Measurements from ENCODE around the gene STAG3. TPM values are rescaled to one million over a fixed set of nuclear protein-coding genes. Genes with fewer than 3 reads are reported as not detected.

STAG3 gene
- total and polyA plus RNA-seq, 2 donors (not counting 3 experiments of a cell fraction or from before 2014, with no cell fraction given), result 0.29 to 1.4 TPM

- dilution Hi-C loops (cut with MboI; ENCODE audit: extremely low pct_ligation_motif_present, low sequenced_read_pairs), result no loop called here
- H4K20me1 ChIP-seq (replicated peaks; ENCODE audit: control insufficient read depth, extremely low read depth, insufficient read depth, low read length), result no peaks in the 10 kb centered on the region
- DNase-seq (ENCODE audit: low read depth, low spot score) (no peak), FAIRE-seq (no peak)
- H3K4me2 ChIP-seq (ENCODE audit: insufficient read depth, low read length), result no peak overlapping the region
- no peaks in the 10 kb centered on the region for H3K36me3 ChIP-seq (ENCODE audit: control insufficient read depth in 2 of 2, extremely low read depth in 1 of 2, insufficient read depth in 2 of 2, low read length in 2 of 2)
- peaks cover 5 to 15% of the 10 kb centered on the region in 2 experiments for H3K27me3 ChIP-seq (ENCODE audit: control insufficient read depth in 2 of 2, insufficient read depth in 2 of 2, low read length in 2 of 2)
- H3K9ac ChIP-seq (replicated peaks; ENCODE audit: extremely low read depth, insufficient read depth, low read length), result no peak overlapping the region
- no peak for TF ChIP-seq MYC (IDR thresholded peaks at IDR 0.05; ENCODE audit: low read depth, low read length)
- no peak for TF ChIP-seq MAX (IDR thresholded peaks at IDR 0.05; ENCODE audit: insufficient read depth, insufficient read length)
- TF ChIP-seq EZH2 (IDR thresholded peaks at IDR 0.05; ENCODE audit: borderline replicate concordance, low read depth, low read length, severe bottlenecking), result no peak
- no peak for TF ChIP-seq CTCF (IDR thresholded peaks at IDR 0.05; ENCODE audit: extremely low read depth in 1 of 2, insufficient read depth in 1 of 2, low read depth in 1 of 2, low read length in 2 of 2)
- no peak for TF ChIP-seq POLR2AphosphoS5 (IDR thresholded peaks at IDR 0.05; ENCODE audit: insufficient read depth, low read depth, low read length)
- no peak for TF ChIP-seq FOS (IDR thresholded peaks at IDR 0.05; ENCODE audit: borderline replicate concordance, insufficient read depth, low read length)
- no peak for TF ChIP-seq POLR2A (IDR thresholded peaks at IDR 0.05; ENCODE audit: low read depth, low read length)
- TF ChIP-seq GATA2 (IDR thresholded peaks at IDR 0.05; ENCODE audit: insufficient read depth, insufficient read length, low read depth, low read length), result no peak
- TF ChIP-seq JUN (IDR thresholded peaks at IDR 0.05; ENCODE audit: borderline replicate concordance, insufficient read depth, insufficient read length, low read depth), result no peak
- H2AFZ ChIP-seq (ENCODE audit: low read depth, low read length), result no peak overlapping the region
- no TSS peak for BruUV-seq (replicated peaks)
- H3K4me3 ChIP-seq (replicated peaks in 1 of 3; ENCODE audit: insufficient read depth in 1 of 3, low read depth in 1 of 3, low read length in 3 of 3), result no peak overlapping the region
- intact Hi-C loops (cut with micrococcal nuclease), result no loop called here
- H3K9me1 ChIP-seq (replicated peaks; ENCODE audit: control insufficient read depth, extremely low read depth, insufficient read depth, low read length), result no peaks in the 10 kb centered on the region
- CTCF ChIA-PET, result interaction anchor here (1.6 to 4.4 kb wide), 2 partner anchors 10 kb away, joined by 4 to 17 read pairs; partner anchors contain the start of genes GPC2 and STAG3
- no peak overlapping the region for H3K27ac ChIP-seq (ENCODE audit: insufficient read depth, low read depth, low read length)
- POLR2A ChIA-PET, result interaction anchor here (1.3 kb wide), 1 partner anchor 11 kb away, joined by 3 read pairs; the partner anchor contains the start of gene GPC2
- H3K79me2 ChIP-seq (ENCODE audit: control insufficient read depth, insufficient read depth, low read length), result no peaks in the 10 kb centered on the region
- H3K4me1 ChIP-seq (ENCODE audit: control insufficient read depth, extremely low read depth, insufficient read depth, low read length), result peaks cover 14% of the 10 kb centered on the region
- H3K9me3 ChIP-seq (replicated peaks; ENCODE audit: control insufficient read depth, insufficient read depth, low read length), result no peaks in the 10 kb centered on the region
Observed at GRCh38 chr7:100166317-100166940, 11.3 kb upstream of the STAG3 start.

Data from endothelial cell of umbilical vein (primary cell).